H9 (cell line): ENCODE measurements around the gene MEGF8. TPM values are rescaled to one million over a fixed set of nuclear protein-coding genes. Genes with fewer than 3 reads are reported as not detected.
A peak's percentile ranks its signal among the peaks of the same experiment; 100 is the strongest.

Source experiments
- DNase-seq: peaks from one replicate; pipeline ENCODE4 v3.0.0-alpha.2; 2017
- H2AFZ ChIP-seq: one replicate; pipeline ENCODE4 v1.6.1; 2013; ENCODE audit warnings: mild to moderate bottlenecking, low read length, control low read depth, moderate library complexity
- H2AK5ac ChIP-seq: 2 replicates; pipeline ENCODE4 v1.6.1; 2013; ENCODE audit warnings: low read length, control low read depth, mixed read lengths; ENCODE audit not compliant: insufficient read length
- H2BK120ac ChIP-seq: one replicate; pipeline ENCODE4 v1.6.1; 2013; ENCODE audit warnings: low read depth, mild to moderate bottlenecking, low read length, control low read depth, inconsistent platforms; ENCODE audit not compliant: poor library complexity, severe bottlenecking
- H2BK12ac ChIP-seq: 2 replicates; pipeline ENCODE4 v1.6.1; 2013; ENCODE audit warnings: low read length, control low read depth, mixed read lengths, low read depth; ENCODE audit not compliant: insufficient read length
- H2BK15ac ChIP-seq: 2 replicates; pipeline ENCODE4 v1.6.1; 2013; ENCODE audit warnings: low read depth, low read length, control low read depth
- H2BK20ac ChIP-seq: one replicate; pipeline ENCODE4 v1.6.1; 2013; ENCODE audit warnings: low read depth, mild to moderate bottlenecking, low read length, control low read depth, inconsistent platforms; ENCODE audit not compliant: poor library complexity, severe bottlenecking
- H2BK5ac ChIP-seq: 2 replicates; pipeline ENCODE4 v1.6.1; 2013; ENCODE audit warnings: low read length, control low read depth, mixed read lengths; ENCODE audit not compliant: insufficient read length
- H3K14ac ChIP-seq: 2 replicates; pipeline ENCODE4 v1.6.1; 2013; ENCODE audit warnings: low read length, control low read depth; ENCODE audit not compliant: insufficient read depth
- H3K18ac ChIP-seq: 2 replicates; pipeline ENCODE4 v1.6.1; 2013; ENCODE audit warnings: low read depth, mild to moderate bottlenecking, mixed read lengths, low read length, control low read depth; ENCODE audit not compliant: insufficient read length
- H3K23ac ChIP-seq: 2 replicates; pipeline ENCODE4 v1.6.1; 2013; ENCODE audit warnings: low read length, control low read depth, mixed read lengths, low read depth; ENCODE audit not compliant: insufficient read length
- H3K23me2 ChIP-seq: 2 replicates; pipeline ENCODE4 v1.6.1; 2013; ENCODE audit warnings: low read depth, mild to moderate bottlenecking, mixed read lengths, low read length, control low read depth; ENCODE audit not compliant: insufficient read length, poor library complexity, severe bottlenecking
- H3K27ac ChIP-seq: 2 replicates; pipeline ENCODE4 v1.5.1; 2013; ENCODE audit warnings: low read length, control low read depth, mixed read lengths, low read depth; ENCODE audit not compliant: insufficient read length
- H3K27me3 ChIP-seq: 2 replicates; pipeline ENCODE4 v1.6.1; 2013; ENCODE audit warnings: low read length, control low read depth, inconsistent platforms; ENCODE audit not compliant: insufficient read depth
- H3K4ac ChIP-seq: 2 replicates; pipeline ENCODE4 v1.6.1; 2013; ENCODE audit warnings: low read depth, mild to moderate bottlenecking, control low read depth, inconsistent platforms, low read length, moderate library complexity
- H3K4me1 ChIP-seq: 2 replicates; pipeline ENCODE4 v1.6.1; 2013; ENCODE audit warnings: low read length, control low read depth, inconsistent platforms; ENCODE audit not compliant: insufficient read depth
- H3K4me2 ChIP-seq: 2 replicates; pipeline ENCODE4 v1.6.1; 2013; ENCODE audit warnings: low read length, control low read depth, mixed read lengths; ENCODE audit not compliant: insufficient read length, insufficient read depth
- H3K56ac ChIP-seq: 2 replicates; pipeline ENCODE4 v1.6.1; 2013; ENCODE audit warnings: low read depth, mild to moderate bottlenecking, mixed read lengths, low read length, control low read depth; ENCODE audit not compliant: insufficient read length
- H3K79me1 ChIP-seq: 2 replicates; pipeline ENCODE4 v1.6.1; 2013; ENCODE audit warnings: low read depth, mild to moderate bottlenecking, moderate library complexity, low read length, control low read depth, inconsistent platforms; ENCODE audit not compliant: insufficient read depth, poor library complexity, severe bottlenecking
- H3K79me2 ChIP-seq: 2 replicates; pipeline ENCODE4 v1.6.1; 2013; ENCODE audit warnings: low read length, control low read depth, inconsistent platforms; ENCODE audit not compliant: insufficient read depth
- H3K9ac ChIP-seq: 2 replicates; pipeline ENCODE4 v1.6.1; 2013; ENCODE audit warnings: low read length, control low read depth, mixed read lengths; ENCODE audit not compliant: insufficient read length; ENCODE audit errors: extremely low read depth
- H3K9me3 ChIP-seq: one replicate; pipeline ENCODE4 v1.6.1; 2013; ENCODE audit warnings: low read depth, low read length, inconsistent platforms; ENCODE audit not compliant: control insufficient read depth
- H3T11ph ChIP-seq: one replicate; pipeline ENCODE4 v1.6.1; 2013; ENCODE audit warnings: mild to moderate bottlenecking, low read length, control low read depth, inconsistent platforms
- H4K20me1 ChIP-seq: one replicate; pipeline ENCODE4 v1.6.1; 2013; ENCODE audit not compliant: control insufficient read depth, insufficient read length, insufficient read depth
- H4K5ac ChIP-seq: 2 replicates; pipeline ENCODE4 v1.6.1; 2013; ENCODE audit warnings: low read depth, mild to moderate bottlenecking, mixed read lengths, low read length, control low read depth; ENCODE audit not compliant: insufficient read length
- H4K8ac ChIP-seq: replicated peaks from 2 replicates; pipeline ENCODE4 v1.6.1; 2013; ENCODE audit warnings: low read length, control low read depth, mixed read lengths, low read depth; ENCODE audit not compliant: insufficient read length
- H4K91ac ChIP-seq: 2 replicates; pipeline ENCODE4 v1.6.1; 2013; ENCODE audit warnings: low read depth, mild to moderate bottlenecking, moderate library complexity, mixed read lengths, low read length, control low read depth; ENCODE audit not compliant: insufficient read length
- H3K27ac Mint-ChIP-seq, 3 experiments: 2 replicates in 2 of 3; 3 replicates in 1 of 3; pipeline ENCODE4 v1.8.0; 2020 to 2021; ENCODE audit warnings: mixed read lengths in 3 of 3, mild to moderate bottlenecking in 1 of 3, moderate library complexity in 1 of 3
- H3K27me3 Mint-ChIP-seq: 2 replicates; pipeline ENCODE4 v1.8.0; 2021; ENCODE audit warnings: low read depth, mild to moderate bottlenecking, moderate library complexity, mixed read lengths
- H3K36me3 Mint-ChIP-seq, 3 experiments: 2 replicates in 2 of 3; 3 replicates in 1 of 3; pipeline ENCODE4 v1.8.0; 2020 to 2021; ENCODE audit warnings: low read depth in 3 of 3, mixed read lengths in 3 of 3; ENCODE audit not compliant: insufficient read depth in 1 of 3
- H3K4me1 Mint-ChIP-seq, 2 experiments: 2 replicates each; pipeline ENCODE4 v1.8.0; 2020; ENCODE audit warnings: mixed read lengths in 2 of 2
- H3K4me3 Mint-ChIP-seq, 2 experiments: 2 replicates in 1 of 2; 3 replicates in 1 of 2; pipeline ENCODE4 v1.8.0; 2020 to 2021; ENCODE audit warnings: mild to moderate bottlenecking in 2 of 2, mixed read lengths in 2 of 2, moderate library complexity in 1 of 2
- H3K9me3 Mint-ChIP-seq, 2 experiments: 2 replicates in 1 of 2; 3 replicates in 1 of 2; pipeline ENCODE4 v1.8.0; 2020; ENCODE audit warnings: mild to moderate bottlenecking in 2 of 2, mixed read lengths in 2 of 2, moderate library complexity in 1 of 2
- WGBS: extraction: QIAGEN DNeasy Blood & Tissue Kit; methylation state at CpG from one replicate; pipeline ENCODE4 v1.1.7; 2013; ENCODE audit warnings: missing lambda C conversion rate, low lambda C conversion rate, mixed read lengths; ENCODE audit not compliant: insufficient read length; ENCODE audit errors: extremely low coverage; 5-methylcytosine and 5-hydroxymethylcytosine counted together
- total RNA-seq: library from RNA; stranded (reverse); gene quantifications from 2 replicates; pipeline ENCODE4 v1.2.1, GENCODE V29; 2021
- TF ChIP-seq, protein P1 (sequence below): fragments of 200-600 bp; sonication (generic); conservative IDR thresholded peaks from 3 replicates; pipeline ENCODE4 v1.8.0; 2021; ENCODE audit warnings: antibody characterized with exemption, mild to moderate bottlenecking

The MEGF8 gene
- total RNA-seq, 1 experiment from 2014 or later, result 28.4 TPM

DNA sequence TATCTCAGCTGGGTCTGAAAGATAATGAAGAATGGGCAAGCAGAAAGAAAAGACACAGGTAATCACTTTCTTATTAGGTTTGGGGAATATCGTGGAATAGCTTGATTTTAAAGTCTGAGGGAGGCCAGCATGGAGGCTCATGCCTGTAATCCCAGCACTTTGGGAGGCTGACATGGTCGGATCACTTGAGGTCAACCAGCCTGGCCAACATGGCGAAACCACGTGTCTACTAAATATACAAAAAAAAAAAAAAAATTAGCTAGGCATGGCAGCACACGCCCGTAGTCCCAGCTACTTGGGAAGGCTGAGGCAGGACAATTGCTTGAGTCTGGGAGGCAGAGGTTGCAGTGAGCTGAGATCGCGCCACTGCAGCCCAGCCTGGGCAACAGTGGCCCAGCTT is 21.6 kb upstream of the MEGF8 start:
- Mint-ChIP-seq H3K9me3 (no peaks in the 10 kb centered on the region), H3K27me3 (peaks cover 15% of the 10 kb centered on the region), H3K36me3 (peaks cover 5 to 13% (median 8%) of the 10 kb centered on the region in 3 experiments; a peak in 6 of 7 replicates), H3K4me3 (peak overlapping the region in 1 of 2 experiments; percentile 93; a peak in 2 of 5 replicates), H3K4me1 (peaks cover 22 to 24% of the 10 kb centered on the region in 2 experiments), H3K27ac (peak overlapping the region in 1 of 3 experiments; percentile 14; a peak in 2 of 7 replicates)
- no peak overlapping the region for H2BK20ac ChIP-seq
- no peak overlapping the region for H4K8ac ChIP-seq
- H3K79me1 ChIP-seq, result peaks cover 3% of the 10 kb centered on the region
- H3K79me2 ChIP-seq, result no peaks in the 10 kb centered on the region; the same call in 1 of the 2 replicates
- no CpG with 5 or more reads among the region's 8 CpGs for WGBS
- H3K27me3 ChIP-seq, result no peaks in the 10 kb centered on the region
- no peak overlapping the region for H3K18ac ChIP-seq
- no peak overlapping the region for H4K5ac ChIP-seq
- H3K4me2 ChIP-seq, result no peak overlapping the region
- no peak for DNase-seq
- no peak overlapping the region for H3T11ph ChIP-seq
- no peak overlapping the region for H3K23ac ChIP-seq
- H2BK120ac ChIP-seq, result no peak overlapping the region
- H3K4ac ChIP-seq, result no peak overlapping the region
- H3K56ac ChIP-seq, result no peak overlapping the region
- H3K27ac ChIP-seq, result no peak overlapping the region
- TF ChIP-seq, protein P1, sequence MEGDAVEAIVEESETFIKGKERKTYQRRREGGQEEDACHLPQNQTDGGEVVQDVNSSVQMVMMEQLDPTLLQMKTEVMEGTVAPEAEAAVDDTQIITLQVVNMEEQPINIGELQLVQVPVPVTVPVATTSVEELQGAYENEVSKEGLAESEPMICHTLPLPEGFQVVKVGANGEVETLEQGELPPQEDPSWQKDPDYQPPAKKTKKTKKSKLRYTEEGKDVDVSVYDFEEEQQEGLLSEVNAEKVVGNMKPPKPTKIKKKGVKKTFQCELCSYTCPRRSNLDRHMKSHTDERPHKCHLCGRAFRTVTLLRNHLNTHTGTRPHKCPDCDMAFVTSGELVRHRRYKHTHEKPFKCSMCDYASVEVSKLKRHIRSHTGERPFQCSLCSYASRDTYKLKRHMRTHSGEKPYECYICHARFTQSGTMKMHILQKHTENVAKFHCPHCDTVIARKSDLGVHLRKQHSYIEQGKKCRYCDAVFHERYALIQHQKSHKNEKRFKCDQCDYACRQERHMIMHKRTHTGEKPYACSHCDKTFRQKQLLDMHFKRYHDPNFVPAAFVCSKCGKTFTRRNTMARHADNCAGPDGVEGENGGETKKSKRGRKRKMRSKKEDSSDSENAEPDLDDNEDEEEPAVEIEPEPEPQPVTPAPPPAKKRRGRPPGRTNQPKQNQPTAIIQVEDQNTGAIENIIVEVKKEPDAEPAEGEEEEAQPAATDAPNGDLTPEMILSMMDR, result no peak
- no peak overlapping the region for H3K14ac ChIP-seq
- H2BK12ac ChIP-seq, result no peak overlapping the region
- H2AK5ac ChIP-seq, result no peak overlapping the region
- H3K9me3 ChIP-seq, result no peaks in the 10 kb centered on the region
- no peak overlapping the region for H2AFZ ChIP-seq
- H3K23me2 ChIP-seq, result peaks cover 4% of the 10 kb centered on the region
- H4K20me1 ChIP-seq, result no peaks in the 10 kb centered on the region
- H3K4me1 ChIP-seq, result peaks cover 11% of the 10 kb centered on the region; the same call in 1 of the 2 replicates
- no peak overlapping the region for H3K9ac ChIP-seq
- H2BK15ac ChIP-seq, result no peak overlapping the region
- no peak overlapping the region for H2BK5ac ChIP-seq
- no peak overlapping the region for H4K91ac ChIP-seq
